NOMO-1 treated with dmso at 0.1 percent for 144 hours (cell line): ENCODE results near the gene TMEM273.

Source experiments
- DNase-seq: peaks from one replicate; lab custom pipeline; 2025; ENCODE audit not compliant: unreplicated experiment; lab: John Stamatoyannopoulos, UW

The TMEM273 gene

GRCh38 chr10:49165821-49166483, 22.2 kb downstream of the TMEM273 start:
- no peak for DNase-seq

GRCh38 chr10:49165259-49165658, 22.9 kb downstream of the TMEM273 start:
- no peak for DNase-seq

- peak; percentile 29 for DNase-seq
Observed at GRCh38 chr10:49164559-49165188, 23.5 kb downstream of the TMEM273 start.

- DNase-seq, result no peak
Observed at GRCh38 chr10:49163741-49164140, 24.4 kb downstream of the TMEM273 start.

- DNase-seq, result no peak
Observed at GRCh38 chr10:49162761-49163310, 25.4 kb downstream of the TMEM273 start.

GRCh38 chr10:49162063-49162462, 26.1 kb downstream of the TMEM273 start:
- DNase-seq, result no peak

GRCh38 chr10:49161411-49161997, 26.7 kb downstream of the TMEM273 start:
- peak; percentile 8 for DNase-seq

GRCh38 chr10:49160814-49161213, 27.4 kb downstream of the TMEM273 start:
- DNase-seq, result no peak

GRCh38 chr10:49160110-49160509, 28.1 kb downstream of the TMEM273 start:
- DNase-seq, result no peak

GRCh38 chr10:49158915-49159314, 29.3 kb downstream of the TMEM273 start:
- no peak for DNase-seq

GRCh38 chr10:49158404-49158803, 29.8 kb downstream of the TMEM273 start:
- no peak for DNase-seq

- no peak for DNase-seq
Observed at GRCh38 chr10:49157229-49157628, 31.0 kb downstream of the TMEM273 start.

- no peak for DNase-seq
Observed at GRCh38 chr10:49154641-49155040, 33.5 kb downstream of the TMEM273 start.

- DNase-seq, result no peak
Observed at GRCh38 chr10:49153971-49154370, 34.2 kb downstream of the TMEM273 start.

- no peak for DNase-seq
Observed at GRCh38 chr10:49153115-49153514, 35.1 kb downstream of the TMEM273 start.

GRCh38 chr10:49152663-49153062, 35.5 kb downstream of the TMEM273 start:
- no peak for DNase-seq

- DNase-seq, result no peak
Observed at GRCh38 chr10:49152037-49152436, 36.2 kb downstream of the TMEM273 start.

GRCh38 chr10:49151481-49151880, 36.7 kb downstream of the TMEM273 start:
- no peak for DNase-seq

- no peak for DNase-seq
Observed at GRCh38 chr10:49151025-49151445, 37.2 kb downstream of the TMEM273 start.

- DNase-seq, result no peak
Observed at GRCh38 chr10:49150426-49150825, 37.8 kb downstream of the TMEM273 start.

- DNase-seq, result no peak
Observed at GRCh38 chr10:49149881-49150280, 38.3 kb downstream of the TMEM273 start.

GRCh38 chr10:49144058-49144720, 44.0 kb downstream of the TMEM273 start:
- no peak for DNase-seq
